ENCODE data around the gene CXCL11. TPM values are rescaled to one million over a fixed set of nuclear protein-coding genes. Genes with fewer than 3 reads are reported as not detected.

The CXCL11 gene
- total and polyA plus RNA-seq, 9 of the 15 experiments (the other 6 are each of a cell fraction or from before 2014, with no cell fraction given): 2.1 to 9.1 (median 4.5) TPM

DNA sequence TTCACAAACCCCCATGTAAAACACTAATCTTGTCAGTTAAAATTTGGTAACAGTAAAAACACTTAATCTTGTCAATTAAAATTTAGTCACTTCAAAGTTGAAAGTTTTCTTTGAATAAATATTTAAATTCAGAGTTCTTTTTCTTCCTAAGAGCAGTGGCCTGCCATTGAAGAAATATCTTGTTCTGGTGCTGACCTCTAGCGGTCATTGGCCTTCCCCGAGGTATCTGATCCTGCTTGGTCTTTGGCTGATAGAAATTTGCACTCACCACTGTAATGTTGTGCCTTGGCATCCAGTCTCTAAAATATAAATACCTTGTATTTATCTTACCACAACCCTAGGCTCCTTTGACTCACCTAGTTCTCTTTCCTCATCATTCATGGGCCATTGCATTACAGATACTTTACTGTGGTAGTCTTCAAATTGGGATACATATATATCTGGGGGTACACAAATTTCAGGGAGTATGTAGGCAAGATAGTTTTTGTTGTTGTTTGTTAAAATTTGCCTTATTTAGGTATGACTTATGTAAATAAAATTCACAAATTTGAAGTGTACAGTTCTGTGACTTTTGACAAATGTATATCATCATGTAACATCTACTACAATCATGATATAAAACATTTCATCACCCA, 31.9 kb upstream of the CXCL11 start:
- ATAC-seq (peak; percentile 95), FAIRE-seq (peak; percentile 84), DNase-seq (ENCODE audit: extremely low read depth in 1 of 4, low spot score in 3 of 4) (peak; percentile 47 to 80 (median 58))
- H3K79me2 ChIP-seq (ENCODE audit: control insufficient read depth, insufficient read depth, low read length): no peaks in the 10 kb centered on the region
- no peak overlapping the region for H3K9ac ChIP-seq (ENCODE audit: insufficient read depth in 1 of 2, low read depth in 2 of 2, low read length in 2 of 2)
- no peaks in the 10 kb centered on the region for H4K20me1 ChIP-seq (replicated peaks; ENCODE audit: control insufficient read depth, insufficient read depth, low read length)
- WGBS (ENCODE audit: insufficient coverage, low coverage, missing lambda C conversion rate): 0% methylated on average over 2 of the region's 2 CpGs
- BruUV-seq (replicated peaks): no TSS peak
- in situ Hi-C loops (cut with MboI): loop anchor here (5.0 kb wide), 1 partner anchor 70 kb away; no protein-coding TSS in a partner anchor
- H3K9me3 ChIP-seq (replicated peaks; ENCODE audit: control insufficient read depth, insufficient read depth, low read depth, low read length): no peaks in the 10 kb centered on the region
- intact Hi-C loops (cut with micrococcal nuclease): loop anchor here (1.0 to 5.0 kb wide), 4 partner anchors 19 to 170 kb away; no protein-coding TSS in a partner anchor
- H3K4me3 ChIP-seq: no peak overlapping the region
- H3K27ac ChIP-seq (ENCODE audit: extremely low read depth, low read depth, low read length): no peak overlapping the region
- no peaks in the 10 kb centered on the region for H3K4me1 ChIP-seq (replicated peaks in 1 of 2; ENCODE audit: control insufficient read depth in 2 of 2, insufficient read depth in 2 of 2, low read length in 2 of 2)
- ChIA-PET POLR2A (no interaction called here), CTCF (ENCODE audit: low intra/inter-chr PET ratio) (interaction anchor here (0.6 to 1.9 kb wide), 7 partner anchors 68 to 691 kb away, joined by 3 to 10 read pairs (median 5); no protein-coding TSS in a partner anchor)
- no peaks in the 10 kb centered on the region for H3K9me1 ChIP-seq (ENCODE audit: control insufficient read depth, insufficient read depth, low read length)
- H3K27me3 ChIP-seq (ENCODE audit: control insufficient read depth in 2 of 2, insufficient read depth in 2 of 2, low read length in 2 of 2): no peaks in the 10 kb centered on the region
- no peak overlapping the region for H2AFZ ChIP-seq (ENCODE audit: low read depth, low read length)
- H3K36me3 ChIP-seq (ENCODE audit: control insufficient read depth, insufficient read depth, low read length): no peaks in the 10 kb centered on the region
- no peak overlapping the region for H3K4me2 ChIP-seq (ENCODE audit: insufficient read depth, low read length)
- TF ChIP-seq, protein P1, sequence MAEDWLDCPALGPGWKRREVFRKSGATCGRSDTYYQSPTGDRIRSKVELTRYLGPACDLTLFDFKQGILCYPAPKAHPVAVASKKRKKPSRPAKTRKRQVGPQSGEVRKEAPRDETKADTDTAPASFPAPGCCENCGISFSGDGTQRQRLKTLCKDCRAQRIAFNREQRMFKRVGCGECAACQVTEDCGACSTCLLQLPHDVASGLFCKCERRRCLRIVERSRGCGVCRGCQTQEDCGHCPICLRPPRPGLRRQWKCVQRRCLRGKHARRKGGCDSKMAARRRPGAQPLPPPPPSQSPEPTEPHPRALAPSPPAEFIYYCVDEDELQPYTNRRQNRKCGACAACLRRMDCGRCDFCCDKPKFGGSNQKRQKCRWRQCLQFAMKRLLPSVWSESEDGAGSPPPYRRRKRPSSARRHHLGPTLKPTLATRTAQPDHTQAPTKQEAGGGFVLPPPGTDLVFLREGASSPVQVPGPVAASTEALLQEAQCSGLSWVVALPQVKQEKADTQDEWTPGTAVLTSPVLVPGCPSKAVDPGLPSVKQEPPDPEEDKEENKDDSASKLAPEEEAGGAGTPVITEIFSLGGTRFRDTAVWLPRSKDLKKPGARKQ (CRISPR knock-in tag; IDR thresholded peaks at IDR 0.05): no peak
- TF ChIP-seq, protein P2, sequence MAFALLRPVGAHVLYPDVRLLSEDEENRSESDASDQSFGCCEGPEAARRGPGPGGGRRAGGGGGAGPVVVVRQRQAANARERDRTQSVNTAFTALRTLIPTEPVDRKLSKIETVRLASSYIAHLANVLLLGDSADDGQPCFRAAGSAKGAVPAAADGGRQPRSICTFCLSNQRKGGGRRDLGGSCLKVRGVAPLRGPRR (CRISPR knock-in tag; IDR thresholded peaks at IDR 0.05): no peak
- TF ChIP-seq ZNF740 (CRISPR knock-in tag; IDR thresholded peaks at IDR 0.05) (no peak), ZNF740 (tag; IDR thresholded peaks at IDR 0.05) (no peak), GTF2B (IDR thresholded peaks at IDR 0.05; ENCODE audit: extremely low read depth, insufficient read length) (no peak), NR1H2 (CRISPR knock-in tag; IDR thresholded peaks at IDR 0.05) (no peak), SP2 (IDR thresholded peaks at IDR 0.05; ENCODE audit: extremely low read depth, low read depth, low read length, poor library complexity, severe bottlenecking) (no peak), KHSRP (IDR thresholded peaks at IDR 0.05) (no peak), POLR2H (tag; IDR thresholded peaks at IDR 0.05; ENCODE audit: low read depth) (0 out of 2 replicates have a peak, but pooled peaks have one; percentile 23)
